Measurements from ENCODE around the gene LHX3.

GRCh38 chr9:136205707-136205992 lies 722 bp upstream of the LHX3 start:
- TF ChIP-seq ZNF362 (tag by site-specific recombination; IDR thresholded peaks at IDR 0.05) (no peak), ATF2 (tag by site-specific recombination; IDR thresholded peaks at IDR 0.05; ENCODE audit: low read depth) (no peak), CTCF (tag by site-specific recombination; IDR thresholded peaks at IDR 0.05) (no peak), ZNF2 (tag by site-specific recombination; IDR thresholded peaks at IDR 0.05) (no peak)
